ENCODE results near the gene C3orf18.

The C3orf18 gene

GRCh38 chr3:50603261-50604109, 35.9 kb upstream of the C3orf18 start:
- DNase-seq = no peak

- no peak for DNase-seq
Measured at GRCh38 chr3:50602595-50603191, 35.1 kb upstream of the C3orf18 start.

GRCh38 chr3:50600841-50601591, 33.5 kb upstream of the C3orf18 start:
- peak; percentile 98 for DNase-seq

GRCh38 chr3:50600141-50600753, 32.7 kb upstream of the C3orf18 start:
- peak; percentile 72 for DNase-seq

- no peak for DNase-seq
Measured at GRCh38 chr3:50599716-50600118, 32.2 kb upstream of the C3orf18 start.

GRCh38 chr3:50599115-50599715, 31.7 kb upstream of the C3orf18 start:
- no peak for DNase-seq

DNA sequence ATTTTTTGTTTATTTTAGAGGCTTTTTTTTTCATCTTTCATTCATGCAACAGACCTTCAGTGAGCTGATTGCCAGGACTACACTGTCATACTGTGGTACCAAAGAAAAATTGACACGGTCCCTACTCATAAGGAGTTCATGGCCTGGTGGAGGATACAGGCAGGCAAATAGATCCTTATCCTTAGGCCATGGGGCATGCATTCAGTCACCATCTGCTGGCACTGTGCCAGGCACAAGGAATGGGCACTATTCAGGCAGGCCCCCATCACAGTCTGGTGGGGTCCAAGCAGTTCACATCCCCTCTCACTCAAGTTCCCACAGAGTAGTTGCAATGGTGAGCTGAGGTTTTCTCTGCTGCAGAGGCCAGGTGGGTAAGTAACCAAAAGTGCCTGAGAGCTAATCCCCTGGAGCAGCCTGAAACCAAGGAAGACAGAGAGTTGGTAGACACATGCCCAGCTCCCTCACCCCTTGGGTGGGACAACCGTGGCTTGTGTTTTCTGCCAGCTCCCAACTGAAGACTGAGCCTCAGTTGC, 26.8 kb upstream of the C3orf18 start:
- peak; percentile 52 for DNase-seq

DNA sequence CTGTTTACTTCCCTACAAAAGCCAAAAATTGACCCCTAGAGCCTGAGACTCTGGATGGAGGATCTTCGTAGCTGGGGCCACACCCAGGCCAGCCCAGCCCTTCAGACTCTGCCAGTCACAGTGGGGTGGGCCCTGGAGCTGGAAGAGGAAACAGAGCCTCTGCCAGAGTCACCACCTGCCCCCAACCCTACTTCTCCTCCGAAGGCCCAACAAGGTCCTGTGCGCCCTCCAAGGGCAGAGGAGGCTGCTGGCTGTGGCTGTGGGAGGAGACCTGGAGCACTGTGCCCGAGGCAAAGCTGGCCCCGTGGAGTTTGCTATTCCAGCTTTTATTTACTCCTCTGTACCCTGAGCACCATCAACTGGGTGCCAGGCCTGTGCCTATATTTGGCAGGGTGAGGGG, 25.0 kb upstream of the C3orf18 start:
- DNase-seq = peak; percentile 83

GRCh38 chr3:50591196-50591741, 23.7 kb upstream of the C3orf18 start:
- no peak for DNase-seq

DNA sequence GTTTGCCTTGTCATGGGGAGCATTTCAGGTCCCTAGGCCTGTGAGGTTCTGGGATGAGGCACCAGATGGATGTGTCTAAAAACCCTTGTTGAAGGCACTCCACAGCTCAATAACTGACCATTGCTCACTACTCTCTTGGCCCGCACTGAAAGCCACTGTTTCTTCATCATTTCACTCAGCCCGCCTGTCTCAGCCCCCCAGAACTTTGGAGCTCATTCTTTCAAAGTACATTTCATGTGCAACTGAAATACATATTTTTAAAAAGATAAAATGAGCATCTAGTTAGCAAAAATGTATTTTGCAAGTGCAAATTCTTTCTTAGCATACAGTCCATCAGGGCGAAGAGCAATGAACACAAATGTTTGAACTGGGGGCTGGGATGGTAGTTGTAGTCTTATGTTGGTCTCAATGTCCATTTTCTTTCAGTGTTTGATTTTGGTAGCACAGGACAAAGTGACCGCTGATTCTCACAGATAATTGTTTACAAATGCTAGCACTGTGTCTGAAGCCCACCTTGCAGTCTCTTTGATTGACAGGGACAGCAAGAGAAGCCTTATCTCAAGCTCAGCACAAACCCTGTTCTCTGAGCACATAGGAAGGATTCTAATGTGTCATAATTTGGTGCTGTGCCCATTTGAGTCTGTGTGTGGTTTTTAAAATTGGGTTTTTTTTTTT, 21.3 kb upstream of the C3orf18 start:
- DNase-seq = peak; percentile 92

DNA sequence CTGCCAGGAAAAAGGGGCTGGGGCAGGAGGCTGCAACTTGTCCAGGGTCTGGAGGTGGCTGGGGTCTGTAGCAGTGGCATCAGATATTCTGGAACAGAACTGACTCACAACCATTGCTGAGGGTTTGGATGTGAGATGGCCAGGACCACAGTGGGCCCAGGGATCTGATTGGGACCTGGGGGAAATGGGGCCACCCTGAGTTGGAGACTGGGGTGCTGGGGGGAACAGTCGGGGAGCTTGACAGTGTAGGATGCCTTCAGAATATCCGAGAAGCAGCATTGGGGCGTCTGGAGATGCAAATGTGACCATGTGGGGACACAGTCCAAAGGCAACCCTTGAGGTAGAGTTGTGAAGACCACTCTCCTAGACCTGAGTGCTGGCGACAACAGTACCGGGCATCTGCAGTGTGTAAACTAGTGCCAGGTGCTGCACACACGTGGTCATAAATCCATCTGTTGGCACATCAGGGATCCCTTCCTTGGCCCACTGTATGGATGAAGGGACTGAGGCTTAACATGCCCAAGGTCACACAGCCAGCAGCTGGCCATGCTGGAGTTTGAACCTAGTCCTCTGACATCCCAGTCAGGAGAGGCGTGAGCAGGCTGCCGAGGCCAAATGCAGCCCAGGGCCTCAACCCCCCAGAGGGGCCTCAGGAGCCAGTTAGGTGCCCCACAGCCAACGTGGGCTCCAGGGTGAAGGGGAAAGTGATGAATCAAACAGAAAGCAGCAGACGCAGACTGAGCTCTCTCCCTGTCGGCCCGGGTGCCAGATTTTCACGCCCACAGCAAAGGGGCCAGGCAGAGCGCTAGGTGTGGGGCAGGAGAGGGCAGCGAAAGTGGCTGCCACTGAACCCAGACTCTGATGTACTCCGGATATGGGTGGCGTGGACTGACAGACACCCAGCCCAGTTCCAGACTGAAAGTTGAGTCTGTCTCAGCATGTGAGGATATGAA, 20.5 kb upstream of the C3orf18 start:
- peak; percentile 50 for DNase-seq

GRCh38 chr3:50587373-50587772, 19.8 kb upstream of the C3orf18 start:
- no peak for DNase-seq

- DNase-seq = no peak
Measured at GRCh38 chr3:50586763-50587070, 19.2 kb upstream of the C3orf18 start.

DNA sequence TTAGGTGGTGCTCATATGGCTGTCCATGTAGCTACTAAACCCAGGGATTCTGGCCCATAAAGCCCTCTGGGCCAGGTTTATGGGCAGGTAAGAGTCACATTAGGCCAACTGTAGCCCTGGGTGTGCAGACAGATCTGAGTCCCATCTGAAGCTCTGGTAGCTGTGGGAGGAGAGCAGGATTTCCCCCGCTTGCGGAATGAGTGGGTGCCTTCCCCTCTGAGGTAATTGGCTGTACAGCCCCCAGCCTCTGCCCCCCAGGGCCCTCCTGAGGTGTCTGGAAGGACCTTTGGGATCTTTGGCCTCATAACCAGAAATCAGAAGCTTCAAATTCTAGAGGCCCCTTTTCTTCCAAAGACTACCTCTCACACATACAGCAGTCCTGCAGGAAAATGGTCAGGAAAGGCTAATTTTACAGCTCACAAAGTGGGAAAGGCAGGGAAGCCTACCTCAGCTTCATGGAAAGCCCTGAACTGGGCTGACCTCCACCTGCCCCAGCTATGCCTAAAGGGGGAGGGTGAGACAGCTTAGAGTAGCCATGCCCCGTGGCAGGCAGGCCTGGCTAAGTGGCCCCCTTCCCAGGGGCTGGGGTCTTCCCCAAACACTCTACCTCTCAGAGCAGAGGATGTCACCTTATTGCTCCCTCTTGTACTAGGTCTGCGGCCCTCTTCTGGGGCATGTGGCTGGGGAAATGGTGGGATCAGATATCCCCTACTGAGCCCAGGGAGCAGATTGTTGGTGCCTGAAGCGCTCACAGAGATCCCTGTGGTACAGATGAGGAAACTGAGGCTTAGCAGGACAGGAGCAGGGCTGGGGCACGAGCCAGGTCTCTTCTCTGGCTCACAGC, 18.6 kb upstream of the C3orf18 start:
- no peak for DNase-seq

GRCh38 chr3:50584391-50584790, 16.8 kb upstream of the C3orf18 start:
- DNase-seq = no peak

GRCh38 chr3:50583897-50584296, 16.4 kb upstream of the C3orf18 start:
- no peak for DNase-seq

DNA sequence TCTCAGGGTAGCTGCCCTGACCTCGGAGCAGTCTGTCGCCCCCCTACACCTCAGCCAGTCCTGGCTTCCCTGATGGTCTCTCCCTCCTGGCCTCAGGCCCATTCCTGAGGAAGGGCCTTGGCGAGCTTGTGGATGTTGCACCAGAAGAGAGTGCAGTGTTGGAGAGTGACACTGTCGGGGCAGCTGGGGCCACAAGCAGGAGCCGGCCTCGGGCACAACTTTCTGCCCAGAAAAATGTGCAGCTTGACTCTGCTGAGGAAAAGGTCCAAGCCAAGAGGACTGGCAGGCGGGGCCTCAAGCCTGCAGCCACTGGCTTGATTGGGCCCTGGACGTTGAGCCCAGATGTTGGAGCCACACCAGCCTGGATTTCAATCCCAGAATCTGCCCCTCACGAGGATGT, 14.5 kb upstream of the C3orf18 start:
- DNase-seq = no peak

DNA sequence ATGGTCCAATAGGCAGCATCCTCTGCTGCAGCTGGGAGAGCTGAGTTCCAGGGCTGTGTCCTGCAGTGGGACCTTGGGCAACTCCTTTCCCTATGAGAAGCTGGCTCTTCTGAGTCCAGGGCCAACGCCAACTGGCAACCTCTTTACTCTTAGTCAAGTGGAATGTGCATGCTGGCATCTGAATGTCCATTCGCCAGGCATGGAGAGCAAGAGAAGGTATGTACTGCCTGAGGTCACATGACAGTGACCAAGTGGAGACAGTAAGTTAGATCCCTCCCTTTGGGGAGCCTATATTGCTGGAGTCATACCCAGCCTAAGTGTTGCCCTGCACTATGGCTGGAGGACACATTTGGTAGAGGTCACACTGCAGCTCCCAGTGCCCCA, 13.9 kb upstream of the C3orf18 start:
- no peak for DNase-seq

DNA sequence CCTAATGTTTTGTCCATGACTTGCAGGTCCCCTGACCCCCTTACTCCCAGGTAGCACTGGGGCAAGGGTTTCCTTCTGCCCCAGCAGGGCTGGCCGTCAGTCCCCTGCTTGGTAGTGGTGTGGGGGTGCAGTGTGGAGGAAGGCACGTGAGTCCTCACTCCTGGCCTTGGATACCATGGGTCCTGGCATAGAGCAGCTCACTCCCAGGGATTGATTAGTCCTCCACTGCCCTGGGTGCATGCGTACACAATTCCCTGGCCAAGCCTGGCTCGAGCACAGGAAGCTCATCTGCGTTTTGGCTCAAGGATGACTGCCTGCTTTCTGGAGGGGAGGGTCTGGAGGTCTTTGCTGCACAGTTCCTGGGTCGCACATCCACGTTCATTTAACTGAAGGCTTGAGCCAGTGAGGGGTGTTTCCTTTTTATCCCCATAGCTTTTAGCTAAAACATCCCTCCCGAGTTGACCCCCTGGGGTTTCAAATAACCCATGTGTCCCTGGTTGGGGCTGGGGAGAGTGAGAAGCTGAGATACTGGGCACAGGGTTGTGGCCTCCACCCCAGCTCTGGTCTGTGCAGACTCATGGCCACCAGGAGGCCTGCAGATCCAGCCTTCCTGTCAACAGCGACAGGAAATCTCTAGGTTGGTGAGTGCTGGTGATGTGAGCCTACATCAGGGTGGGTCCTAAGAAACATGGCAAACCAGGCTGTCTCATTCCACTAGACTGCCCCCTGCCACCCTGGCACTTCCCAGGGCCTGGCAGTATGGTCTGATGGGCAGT, 13.3 kb upstream of the C3orf18 start:
- DNase-seq = no peak
